Jurkat, Clone E6-1 (cell line): Measurements from ENCODE around the gene DLL1.

ENCODE experiments used
- DNase-seq: peaks from one replicate; pipeline ENCODE4 v3.0.0-alpha.2; 2011; ENCODE audit warnings: low read depth, low spot score
- H3K4me3 ChIP-seq: 2 replicates; pipeline ENCODE4 v1.5.1; 2011; ENCODE audit warnings: mild to moderate bottlenecking, low read length, control low read depth, moderate library complexity

Gene DLL1

DNA sequence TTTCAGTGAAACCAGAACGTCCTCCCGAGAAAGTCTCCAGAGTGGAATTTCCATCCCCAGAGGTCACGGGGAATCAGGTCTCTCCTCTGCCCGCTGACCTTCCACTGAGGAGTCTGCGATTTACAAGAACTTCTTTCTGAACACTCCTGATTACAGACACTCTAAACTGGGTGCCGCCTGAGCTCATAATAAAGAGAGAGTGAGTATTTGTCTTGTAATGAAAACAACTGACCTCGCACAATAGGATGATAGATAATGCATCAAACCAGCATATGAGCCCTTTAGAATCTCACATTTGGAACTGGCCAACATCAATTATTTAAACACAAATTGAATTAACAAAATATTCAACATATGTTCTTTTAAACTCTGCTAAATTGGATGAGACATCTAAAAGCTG is 47.5 kb downstream of the DLL1 start:
- DNase-seq, result no peak

DNA sequence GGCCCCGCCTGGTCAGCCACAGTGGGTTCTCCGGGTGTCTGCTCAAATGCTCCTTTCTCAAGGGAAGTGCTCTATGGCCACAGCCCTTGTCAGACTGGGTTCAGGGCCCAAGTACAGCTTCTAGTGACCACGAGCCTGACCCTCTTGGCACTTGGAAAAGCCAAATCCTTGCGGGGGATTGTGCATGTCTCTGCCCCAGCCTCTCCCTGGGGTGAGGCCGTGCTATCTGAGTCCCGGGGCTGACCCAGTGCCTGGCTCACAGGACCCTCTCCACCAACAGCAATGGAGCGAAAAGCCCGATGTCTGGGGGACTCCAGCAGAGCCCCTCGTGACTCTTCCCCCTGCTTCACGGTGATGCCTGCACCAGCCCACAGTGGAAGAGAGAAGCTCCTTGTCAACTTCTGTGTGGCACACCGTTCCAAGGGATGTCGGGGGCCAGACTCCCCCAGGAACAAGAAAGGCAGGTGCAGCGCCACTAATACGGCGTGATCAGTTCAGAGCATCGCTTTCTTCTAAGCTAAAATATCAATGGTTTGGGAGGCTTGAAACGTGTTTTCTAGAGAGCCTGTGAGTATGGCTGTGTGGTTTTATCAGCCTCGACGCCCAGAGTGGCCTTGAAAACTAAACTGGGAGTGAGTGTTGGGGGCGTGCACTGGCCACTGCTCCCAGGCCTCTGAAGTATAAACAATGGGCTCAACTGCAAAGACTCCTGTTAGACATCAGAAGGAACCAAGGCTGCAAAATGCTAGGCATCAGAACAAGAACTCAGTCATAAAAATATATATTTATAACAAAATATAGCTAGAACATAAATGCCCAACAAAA is 51.9 kb downstream of the DLL1 start:
- no peak overlapping the region for H3K4me3 ChIP-seq
- no peak for DNase-seq

More for the DNA sequence above, 47.5 kb downstream of the DLL1 start:
- no peak overlapping the region for H3K4me3 ChIP-seq

- no peak for DNase-seq
- no peak overlapping the region for H3K4me3 ChIP-seq
These were observed 52.7 kb downstream of the DLL1 start for GRCh38 chr6:170237999-170238740.

DNA sequence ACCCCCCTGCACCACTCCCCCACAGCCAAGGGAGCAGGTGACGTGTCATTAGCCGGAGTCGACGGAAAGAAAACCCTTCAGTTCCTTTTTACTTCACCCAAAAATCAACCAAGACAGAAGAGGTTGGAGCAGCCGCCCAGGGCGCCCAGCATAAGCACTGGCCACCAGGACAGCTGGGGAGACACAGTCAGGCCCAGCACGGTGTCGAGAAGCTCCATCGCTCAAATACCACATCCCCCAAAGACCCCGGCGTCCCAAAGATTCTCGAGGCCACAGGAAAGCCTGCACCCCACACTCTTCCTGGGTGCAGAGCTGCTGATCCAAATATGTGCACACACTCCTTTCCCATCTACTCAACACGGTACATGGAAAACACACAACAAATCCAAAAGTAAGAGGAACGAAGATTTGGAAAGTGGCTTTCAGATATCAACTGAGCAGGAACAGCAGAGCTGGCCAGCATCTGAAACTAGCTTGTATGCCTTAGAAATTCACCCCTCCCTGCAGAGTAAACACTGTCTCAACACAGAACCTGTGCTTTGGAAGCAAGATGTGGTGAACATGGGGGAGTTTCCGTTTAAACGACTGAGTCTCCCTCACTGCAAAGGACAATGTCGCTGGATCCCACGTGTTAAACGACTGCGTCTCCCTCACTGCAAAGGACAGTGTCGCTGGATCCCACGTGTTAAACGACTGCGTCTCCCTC is 54.6 kb downstream of the DLL1 start:
- no peak overlapping the region for H3K4me3 ChIP-seq
- no peak for DNase-seq

- no peak for DNase-seq
- H3K4me3 ChIP-seq, result no peak overlapping the region
These were observed 55.3 kb downstream of the DLL1 start for GRCh38 chr6:170235391-170236125.

GRCh38 chr6:170234419-170234818 is 56.5 kb downstream of the DLL1 start:
- no peak overlapping the region for H3K4me3 ChIP-seq
- no peak for DNase-seq

- no peak for DNase-seq
These were observed 57.3 kb downstream of the DLL1 start for GRCh38 chr6:170233286-170234205.

More at GRCh38 chr6:170233286-170234205, 57.3 kb downstream of the DLL1 start:
- H3K4me3 ChIP-seq, result no peak overlapping the region
